Tibial nerve (tissue), 4 donors: ENCODE data around the gene FUT8. TPM values are rescaled to one million over a fixed set of nuclear protein-coding genes. Genes with fewer than 3 reads are reported as not detected.

Experiments
- DNase-seq, 2 donors: peaks; one replicate each; pipeline ENCODE4 v3.0.0-alpha.2; 2019; ENCODE audit warnings: low spot score in 2 of 2
- H3K27ac ChIP-seq, 4 donors: fragments of 200-600 bp; sonication (generic) in 3 of 4; one replicate each; pipeline ENCODE4 v1.5.1; 2017 to 2019; ENCODE audit warnings: mild to moderate bottlenecking in 1 of 4
- H3K27me3 ChIP-seq, 2 donors: fragments of 200-600 bp; sonication (generic) in 1 of 2; one replicate each; pipeline versions ENCODE4 v1.5.1 to v1.6.0; 2017 to 2019
- H3K36me3 ChIP-seq, 3 donors: fragments of 200-600 bp; sonication (generic); one replicate each; pipeline ENCODE4 v1.5.1; 2018 to 2019
- H3K4me1 ChIP-seq, 4 donors: fragments of 200-600 bp; sonication (generic) in 3 of 4; one replicate each; pipeline ENCODE4 v1.5.1; 2017 to 2019
- H3K4me3 ChIP-seq, 4 donors: fragments of 200-600 bp; sonication (generic) in 3 of 4; one replicate each; pipeline ENCODE4 v1.5.1; 2017 to 2019; ENCODE audit warnings: mild to moderate bottlenecking in 1 of 4, moderate library complexity in 1 of 4
- H3K9me3 ChIP-seq, 4 donors: fragments of 200-600 bp; sonication (generic) in 3 of 4; one replicate each; pipeline ENCODE4 v1.5.1; 2017 to 2019
- EP300 ChIP-seq, 2 donors: sonication (generic); formaldehyde crosslinking; IDR thresholded peaks; one replicate each; pipeline ENCODE4 v1.6.1; 2017; ENCODE audit warnings: antibody characterized with exemption in 2 of 2, mild to moderate bottlenecking in 1 of 2
- POLR2A ChIP-seq, 2 donors: fragments of 450-650 bp; IDR thresholded peaks; one replicate each; pipeline ENCODE4 v1.6.1; 2017; ENCODE audit warnings: antibody characterized with exemption in 2 of 2, mild to moderate bottlenecking in 2 of 2, moderate library complexity in 2 of 2
- WGBS, 2 donors: methylation state at CpG; one replicate each; pipeline ENCODE4 v1.1.5; 2018; 5-methylcytosine and 5-hydroxymethylcytosine counted together
- total RNA-seq, 4 donors: library from RNA; depleted of rRNA; stranded (reverse); fragments of >200 nt; gene quantifications; one replicate each; pipeline ENCODE4 v1.1.0, GENCODE V29; 2016
- TF ChIP-seq, protein P1 (sequence below), 5 experiments: fragments of 200-600 bp in 3 of 5; fragments of 450-650 bp in 2 of 5; sonication (generic) in 3 of 5; IDR thresholded peaks; one replicate each; pipeline ENCODE4 v1.5.1; 2016 to 2019; ENCODE audit warnings: antibody characterized with exemption in 5 of 5, mild to moderate bottlenecking in 3 of 5, moderate library complexity in 2 of 5

The FUT8 gene
- total RNA-seq, 4 donors from 2014 or later = 69.6 to 114 (median 91.2) TPM

DNA sequence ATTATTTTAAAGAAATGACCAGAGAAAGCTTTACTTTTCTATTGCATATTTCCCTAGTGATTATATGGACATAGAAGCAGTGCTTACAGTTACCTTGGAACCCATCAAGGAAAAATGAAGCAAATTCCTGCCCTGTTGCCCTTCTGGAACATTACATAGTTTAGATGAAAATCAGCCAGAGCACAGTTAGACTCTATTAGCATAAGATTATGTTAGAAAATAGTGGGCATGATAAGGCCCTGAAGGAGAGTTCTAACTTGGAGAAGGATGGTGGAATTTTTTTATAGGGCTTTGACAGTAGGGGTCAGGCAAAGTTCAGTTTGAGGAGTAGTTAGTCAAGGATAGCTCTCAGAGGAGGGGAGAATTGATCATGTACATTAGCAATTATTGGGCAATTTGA is 74.3 kb downstream of the FUT8 start:
- TF ChIP-seq EP300 (IDR thresholded peaks at IDR 0.05) (no peak), POLR2A (IDR thresholded peaks at IDR 0.05) (no peak)
- Histone ChIP-seq H3K4me1 (peaks cover 0 to 14% (median 2%) of the 10 kb centered on the region in 4 donors), H3K4me3 (no peak overlapping the region), H3K27me3 (no peaks in the 10 kb centered on the region), H3K9me3 (no peaks in the 10 kb centered on the region), H3K36me3 (no peaks in the 10 kb centered on the region), H3K27ac (no peak overlapping the region)
- no peak for DNase-seq

DNA sequence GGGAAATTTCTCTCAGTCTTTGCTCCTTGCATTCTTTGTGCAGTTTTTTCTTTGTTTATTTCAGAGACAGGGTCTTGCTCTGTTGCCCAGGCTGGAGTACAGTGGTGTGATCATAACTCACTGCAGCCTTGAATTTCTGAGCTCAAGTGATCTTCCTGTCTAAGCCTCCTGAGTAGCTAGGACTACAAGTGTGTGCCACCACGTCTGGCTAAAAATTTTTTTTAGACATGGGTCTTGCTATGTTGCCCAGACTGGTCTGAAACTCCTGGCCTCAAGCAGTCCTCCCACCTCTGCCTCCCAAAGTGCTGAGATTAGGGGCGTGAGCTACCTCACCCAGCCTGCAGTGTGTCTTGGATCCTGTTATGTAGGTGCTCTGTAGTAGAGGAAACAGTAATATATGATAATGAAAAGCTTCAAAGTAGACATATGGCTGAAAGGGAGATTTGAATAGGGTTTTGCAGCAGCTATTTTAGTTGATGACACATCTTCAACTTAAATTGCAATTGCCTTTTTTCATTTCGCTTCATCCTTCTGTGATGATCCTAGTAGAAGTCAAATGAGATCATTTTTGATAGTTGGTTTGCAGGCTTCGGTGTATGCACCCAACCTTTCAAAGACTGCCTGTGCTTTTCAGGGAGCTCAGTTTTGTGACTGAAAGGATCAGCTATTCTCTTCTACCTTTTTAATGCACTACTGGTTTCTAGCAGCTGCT is 75.4 kb downstream of the FUT8 start:
- no peak overlapping the region for H3K4me3 ChIP-seq
- H3K27ac ChIP-seq = no peak overlapping the region
- H3K36me3 ChIP-seq = no peaks in the 10 kb centered on the region
- H3K27me3 ChIP-seq = no peaks in the 10 kb centered on the region
- DNase-seq = no peak
- 92% methylated on average over 4 of the region's 4 CpGs for WGBS, 2 donors
- TF ChIP-seq, protein P1, sequence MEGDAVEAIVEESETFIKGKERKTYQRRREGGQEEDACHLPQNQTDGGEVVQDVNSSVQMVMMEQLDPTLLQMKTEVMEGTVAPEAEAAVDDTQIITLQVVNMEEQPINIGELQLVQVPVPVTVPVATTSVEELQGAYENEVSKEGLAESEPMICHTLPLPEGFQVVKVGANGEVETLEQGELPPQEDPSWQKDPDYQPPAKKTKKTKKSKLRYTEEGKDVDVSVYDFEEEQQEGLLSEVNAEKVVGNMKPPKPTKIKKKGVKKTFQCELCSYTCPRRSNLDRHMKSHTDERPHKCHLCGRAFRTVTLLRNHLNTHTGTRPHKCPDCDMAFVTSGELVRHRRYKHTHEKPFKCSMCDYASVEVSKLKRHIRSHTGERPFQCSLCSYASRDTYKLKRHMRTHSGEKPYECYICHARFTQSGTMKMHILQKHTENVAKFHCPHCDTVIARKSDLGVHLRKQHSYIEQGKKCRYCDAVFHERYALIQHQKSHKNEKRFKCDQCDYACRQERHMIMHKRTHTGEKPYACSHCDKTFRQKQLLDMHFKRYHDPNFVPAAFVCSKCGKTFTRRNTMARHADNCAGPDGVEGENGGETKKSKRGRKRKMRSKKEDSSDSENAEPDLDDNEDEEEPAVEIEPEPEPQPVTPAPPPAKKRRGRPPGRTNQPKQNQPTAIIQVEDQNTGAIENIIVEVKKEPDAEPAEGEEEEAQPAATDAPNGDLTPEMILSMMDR (IDR thresholded peaks at IDR 0.05) = no peak
- peaks cover 0 to 7% (median 2%) of the 10 kb centered on the region in 4 donors for H3K4me1 ChIP-seq
- no peaks in the 10 kb centered on the region for H3K9me3 ChIP-seq

DNA sequence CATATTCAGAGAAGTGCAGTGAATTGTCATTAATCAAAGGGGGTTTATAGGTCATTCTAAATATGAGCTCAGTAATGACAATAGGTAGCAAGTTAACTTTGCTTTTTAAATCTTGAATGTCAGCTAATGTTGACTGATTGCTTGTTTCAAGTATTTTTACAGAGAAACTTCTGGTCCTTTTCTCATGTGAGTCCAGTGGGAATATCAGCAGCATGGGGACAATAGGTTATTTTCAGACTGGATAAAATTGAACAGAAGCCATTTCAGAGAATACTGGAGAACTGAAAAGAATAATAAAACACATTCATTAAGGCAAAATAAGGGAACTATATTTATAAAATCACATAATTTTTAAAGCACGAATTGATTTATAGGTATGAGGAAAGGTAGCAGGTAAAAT is 78.7 kb downstream of the FUT8 start:
- H3K9me3 ChIP-seq = no peaks in the 10 kb centered on the region
- no peaks in the 10 kb centered on the region for H3K36me3 ChIP-seq
- TF ChIP-seq POLR2A (IDR thresholded peaks at IDR 0.05) (no peak), EP300 (IDR thresholded peaks at IDR 0.05) (no peak)
- TF ChIP-seq, protein P1 (IDR thresholded peaks at IDR 0.05) = no peak
- H3K4me1 ChIP-seq = peaks cover 0 to 5% (median 2%) of the 10 kb centered on the region in 4 donors
- H3K27ac ChIP-seq = no peak overlapping the region
- no peak overlapping the region for H3K4me3 ChIP-seq
- DNase-seq = no peak
- 37 to 43% methylated on average over 1 of the region's 1 CpG for WGBS, 2 donors
- no peaks in the 10 kb centered on the region for H3K27me3 ChIP-seq

DNA sequence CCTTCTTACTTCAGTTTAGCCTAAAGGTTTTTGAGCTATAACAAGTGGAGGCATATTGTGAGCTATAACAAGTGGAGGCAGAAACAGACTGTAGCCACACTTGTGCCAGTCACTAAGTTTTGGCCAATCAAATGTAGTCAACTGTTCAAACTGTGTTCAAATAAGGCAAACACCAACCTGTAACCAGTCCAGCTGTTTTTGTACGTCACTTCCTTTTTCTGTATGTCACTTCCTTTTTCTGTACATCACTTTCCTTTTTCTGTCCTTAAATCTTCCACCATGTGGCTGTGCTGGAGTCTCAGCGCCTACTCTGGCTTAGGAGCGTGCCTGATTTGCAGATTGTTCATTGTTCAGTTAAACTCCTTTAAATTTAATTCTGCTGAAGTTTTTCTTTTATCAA is 79.7 kb downstream of the FUT8 start:
- Histone ChIP-seq H3K4me3 (no peak overlapping the region), H3K27ac (no peak overlapping the region), H3K36me3 (no peaks in the 10 kb centered on the region), H3K27me3 (no peaks in the 10 kb centered on the region), H3K9me3 (no peaks in the 10 kb centered on the region), H3K4me1 (peaks cover 0 to 5% (median 2%) of the 10 kb centered on the region in 4 donors)
- 90 to 95% methylated on average over 3 of the region's 3 CpGs for WGBS, 2 donors
- DNase-seq = no peak
- no peak for TF ChIP-seq POLR2A (IDR thresholded peaks at IDR 0.05)
- TF ChIP-seq EP300 (IDR thresholded peaks at IDR 0.05) = no peak
- TF ChIP-seq, protein P1 (IDR thresholded peaks at IDR 0.05) = no peak

DNA sequence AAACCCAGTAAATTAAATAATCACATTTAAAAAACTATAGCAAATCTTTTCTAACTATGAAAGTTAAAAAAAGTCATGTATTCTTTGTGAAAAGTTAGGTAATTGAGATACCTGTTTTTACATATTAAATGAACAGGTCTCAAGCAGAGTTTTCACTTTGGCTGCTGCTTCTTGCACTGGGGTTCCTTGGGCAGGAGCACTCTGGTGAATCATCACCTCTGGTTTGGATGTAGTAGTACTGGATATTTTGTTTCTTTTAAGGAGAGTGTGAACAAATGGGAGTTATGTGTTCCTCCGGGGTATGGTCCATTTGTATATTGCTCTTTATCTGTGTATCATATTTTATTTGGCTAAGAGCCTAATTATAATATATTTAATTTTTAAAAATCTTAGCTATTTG is 82.7 kb downstream of the FUT8 start:
- Histone ChIP-seq H3K4me3 (no peak overlapping the region), H3K9me3 (no peaks in the 10 kb centered on the region), H3K27ac (no peak overlapping the region), H3K4me1 (peaks cover 0 to 7% (median 2%) of the 10 kb centered on the region in 4 donors), H3K27me3 (no peaks in the 10 kb centered on the region), H3K36me3 (no peaks in the 10 kb centered on the region)
- TF ChIP-seq, protein P1 (IDR thresholded peaks at IDR 0.05) = no peak
- TF ChIP-seq POLR2A (IDR thresholded peaks at IDR 0.05) = no peak
- TF ChIP-seq EP300 (IDR thresholded peaks at IDR 0.05) = no peak
- 89 to 98% methylated on average over 1 of the region's 1 CpG for WGBS, 2 donors
- no peak for DNase-seq
